ENCODE measurements around the gene RELN. TPM values are rescaled to one million over a fixed set of nuclear protein-coding genes. Genes with fewer than 3 reads are reported as not detected.

RELN gene
- total and polyA plus RNA-seq, 10 of the 15 experiments (the other 5 are each of a cell fraction or from before 2014, with no cell fraction given) = 0.11 to 0.21 TPM; not detected in 8

GRCh38 chr7:103857435-103857834 lies 132.0 kb downstream of the RELN start:
- H3K36me3 ChIP-seq (ENCODE audit: control insufficient read depth in 2 of 2, insufficient read depth in 2 of 2, low read length in 1 of 2) = no peaks in the 10 kb centered on the region
- H4K20me1 ChIP-seq (ENCODE audit: control insufficient read depth, insufficient read depth) = no peaks in the 10 kb centered on the region
- CTCF ChIA-PET = no interaction called here
- H3K4me2 ChIP-seq (ENCODE audit: control insufficient read depth, insufficient read depth) = no peak overlapping the region
- no peaks in the 10 kb centered on the region for H3K27me3 ChIP-seq (replicated peaks in 1 of 2; ENCODE audit: control insufficient read depth in 2 of 2, insufficient read depth in 2 of 2, low read length in 1 of 2)
- RAD21 ChIA-PET (ENCODE audit: unreplicated experiment) = no interaction called here
- SMC1A ChIA-PET (ENCODE audit: uncharacterized antibody, unreplicated experiment) = no interaction called here
- no peak overlapping the region for H3K9ac ChIP-seq (ENCODE audit: control insufficient read depth, insufficient read depth, low read length)
- POLR2A ChIA-PET = no interaction called here
- intact Hi-C loops (cut with micrococcal nuclease; ENCODE audit: unreplicated experiment) (no loop called here), in situ Hi-C loops (cut with MboI) (no loop called here)
- no peak overlapping the region for H2AFZ ChIP-seq (ENCODE audit: control insufficient read depth, low read depth, low read length)
- DNase-seq (ENCODE audit: low read depth, low spot score) = no peak
- no peaks in the 10 kb centered on the region for H3K79me2 ChIP-seq (ENCODE audit: control insufficient read depth, insufficient read depth, low read length)
- 2% methylated on average over 4 of the region's 4 CpGs for WGBS (ENCODE audit: insufficient coverage, insufficient replicate concordance, low lambda C conversion rate, missing lambda C conversion rate)
- no peak for ATAC-seq
- H3K4me1 ChIP-seq (ENCODE audit: control insufficient read depth, insufficient read depth, low read length) = no peaks in the 10 kb centered on the region
- no peak for FAIRE-seq
- H3K9me3 ChIP-seq (replicated peaks; ENCODE audit: control insufficient read depth, insufficient read depth, low read length) = no peaks in the 10 kb centered on the region
- TF ChIP-seq HDAC6 (IDR thresholded peaks at IDR 0.05; ENCODE audit: unreplicated experiment) (no peak), PML (IDR thresholded peaks at IDR 0.05; ENCODE audit: low read length) (no peak), CTCF (IDR thresholded peaks at IDR 0.05 in 2 of 3, conservative IDR thresholded peaks at IDR 0.05 in 1 of 3; ENCODE audit: control insufficient read depth in 2 of 3, extremely low read depth in 1 of 3, insufficient read depth in 1 of 3, low read depth in 3 of 3, low read length in 3 of 3) (no peak), IKZF1 (conservative IDR thresholded peaks at IDR 0.05) (no peak), PBX3 (IDR thresholded peaks at IDR 0.05; ENCODE audit: insufficient replicate concordance, low read depth, low read length) (no peak), NFYB (IDR thresholded peaks at IDR 0.05; ENCODE audit: insufficient read depth, low read depth, low read length) (no peak), PAX8 (IDR thresholded peaks at IDR 0.05) (no peak), ATF2 (IDR thresholded peaks at IDR 0.05; ENCODE audit: low read length) (no peak), SRF (IDR thresholded peaks at IDR 0.05; ENCODE audit: low read depth in 2 of 2, low read length in 2 of 2) (no peak), PAX5 (IDR thresholded peaks at IDR 0.05; ENCODE audit: borderline replicate concordance, low read depth, low read length) (no peak), KDM1A (IDR thresholded peaks at IDR 0.05; ENCODE audit: borderline replicate concordance) (no peak)
- H3K27ac ChIP-seq (ENCODE audit: control insufficient read depth, insufficient read depth) = no peak overlapping the region
- no TSS peak for BruUV-seq (replicated peaks)
- H3K4me3 ChIP-seq = no peak overlapping the region

Measured in GM12878 (cell line).